GM18508 (cell line): ENCODE data around the gene TAOK1.

Experiments
- ATAC-seq: cut with Tn5 transposase; IDR thresholded peaks from one replicate; pipeline ENCODE4 v1.9.1; 2021; ENCODE audit warnings: moderate number of reproducible peaks; ENCODE audit not compliant: insufficient read depth, unreplicated experiment

Gene TAOK1

DNA sequence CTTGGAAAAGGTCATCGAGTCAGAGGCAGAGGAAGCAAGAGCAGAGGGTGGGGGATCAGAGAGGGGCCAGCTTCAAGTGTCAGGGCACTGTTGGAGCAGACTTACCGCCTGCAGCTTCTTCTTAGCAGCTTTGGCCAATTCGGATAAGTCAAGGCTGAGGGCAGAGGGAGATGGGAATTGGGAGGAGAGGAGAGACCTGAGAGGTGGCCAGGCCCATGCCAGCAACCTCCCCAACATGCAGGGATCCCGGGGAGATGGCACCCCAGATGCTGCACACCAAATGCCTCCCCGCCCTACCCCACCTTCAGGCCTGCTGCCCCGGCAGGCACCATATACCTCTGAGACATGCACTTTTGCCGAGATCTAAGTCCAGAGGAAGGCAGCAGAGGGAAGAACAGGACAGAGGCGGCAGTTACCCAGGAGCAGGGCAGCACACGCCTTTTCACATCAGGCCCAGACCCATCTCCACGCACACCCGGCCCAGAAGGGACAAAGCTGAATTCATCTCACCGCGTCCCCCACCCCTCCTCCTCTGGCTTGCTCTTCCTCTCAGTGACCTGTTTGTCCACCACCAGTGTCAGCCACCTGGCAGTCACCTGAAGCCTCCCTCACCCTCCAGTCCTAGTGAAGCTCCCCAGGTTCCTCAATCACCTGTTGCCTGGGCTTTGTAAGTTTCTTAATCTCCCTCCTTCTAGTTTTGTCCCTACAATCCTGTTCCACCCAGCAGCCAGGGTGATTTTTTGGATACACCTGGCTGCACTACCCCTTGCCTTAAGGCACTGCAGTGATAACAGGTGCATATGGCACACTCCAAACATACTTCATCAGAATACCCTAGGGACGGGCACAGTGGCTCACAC lies 188.7 kb downstream of the TAOK1 start:
- no peak for ATAC-seq

GRCh38 chr17:29579866-29580771 lies 190.0 kb downstream of the TAOK1 start:
- ATAC-seq: no peak

GRCh38 chr17:29581583-29582253 lies 191.6 kb downstream of the TAOK1 start:
- no peak for ATAC-seq

DNA sequence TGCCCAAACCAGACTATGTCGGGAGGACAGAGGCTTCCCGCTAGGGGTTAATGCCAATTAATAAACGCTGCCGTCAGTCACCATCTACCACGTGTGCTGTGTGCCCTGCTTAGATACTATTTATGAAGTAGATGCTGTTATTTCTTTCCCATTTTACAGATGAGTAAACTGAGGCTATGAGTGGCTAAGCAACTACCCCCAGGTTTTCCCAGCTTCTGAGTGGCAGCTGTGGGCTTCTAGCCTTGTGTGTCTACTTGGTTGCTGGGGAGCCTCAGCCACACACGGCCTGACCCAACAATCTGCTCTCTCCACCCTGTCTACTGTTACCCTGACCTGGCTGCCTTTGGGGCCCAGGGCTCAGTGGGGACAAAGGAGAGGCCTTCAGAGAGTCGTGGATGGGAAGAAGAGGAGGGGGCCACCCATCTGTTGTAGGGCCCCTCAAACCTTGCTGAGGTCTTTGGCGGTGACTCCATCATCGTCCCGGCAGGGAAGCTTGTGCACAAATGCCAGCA lies 192.1 kb downstream of the TAOK1 start:
- ATAC-seq: no peak

DNA sequence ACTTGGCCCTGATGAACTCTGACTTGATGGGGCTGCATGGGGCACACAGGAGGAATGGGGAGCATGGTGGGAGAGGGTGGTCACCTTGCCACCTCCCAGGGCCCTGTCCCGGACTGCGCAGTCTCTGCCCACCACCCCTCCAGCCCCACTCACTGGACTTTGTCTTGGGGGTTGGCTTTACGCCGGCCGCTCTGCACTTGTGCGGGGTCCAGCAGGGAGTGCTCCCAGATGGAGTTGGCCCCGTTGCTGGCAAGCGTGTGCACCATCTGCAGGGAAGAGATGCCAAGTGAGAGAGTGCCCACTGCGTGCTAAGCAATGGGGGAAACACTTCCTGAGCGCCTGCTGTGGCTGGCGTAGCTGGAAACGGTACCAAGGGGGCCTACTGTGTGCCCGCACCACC lies 192.6 kb downstream of the TAOK1 start:
- ATAC-seq: no peak

- no peak for ATAC-seq
These were observed 193.4 kb downstream of the TAOK1 start for GRCh38 chr17:29583324-29584248.

GRCh38 chr17:29584452-29585079 lies 194.4 kb downstream of the TAOK1 start:
- no peak for ATAC-seq

DNA sequence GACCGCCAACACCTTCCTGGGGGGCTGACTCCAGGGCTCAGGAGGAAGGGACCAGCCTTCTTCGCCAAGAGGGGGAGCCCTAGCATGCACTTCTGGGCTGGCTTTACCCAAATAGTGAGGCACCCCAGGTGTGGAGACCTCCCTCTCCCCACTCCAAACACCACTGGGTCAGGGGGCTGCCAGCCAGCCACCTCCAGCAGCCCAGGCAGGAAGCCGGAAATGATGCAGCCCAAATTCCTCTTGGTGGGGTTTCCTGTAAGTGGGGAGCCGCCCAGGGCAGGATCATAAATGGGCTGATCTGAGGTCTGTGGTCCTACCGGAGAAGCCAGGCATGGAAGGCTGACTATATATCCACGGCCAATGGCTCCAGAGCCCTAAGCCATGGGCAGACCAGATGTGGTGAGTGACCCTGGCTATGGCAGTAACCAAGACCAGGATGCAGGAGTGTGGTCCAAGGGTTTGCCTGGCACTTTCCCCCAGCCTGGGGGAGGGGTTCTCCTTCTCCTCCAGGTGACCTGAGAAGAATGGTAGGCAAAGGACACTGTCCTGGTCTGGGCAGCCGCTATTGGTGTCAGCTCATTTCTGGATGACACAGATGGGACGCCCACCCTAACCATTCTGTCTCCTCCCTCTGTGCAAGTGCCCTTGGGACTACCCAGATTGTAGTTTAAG lies 195.1 kb downstream of the TAOK1 start:
- no peak for ATAC-seq

DNA sequence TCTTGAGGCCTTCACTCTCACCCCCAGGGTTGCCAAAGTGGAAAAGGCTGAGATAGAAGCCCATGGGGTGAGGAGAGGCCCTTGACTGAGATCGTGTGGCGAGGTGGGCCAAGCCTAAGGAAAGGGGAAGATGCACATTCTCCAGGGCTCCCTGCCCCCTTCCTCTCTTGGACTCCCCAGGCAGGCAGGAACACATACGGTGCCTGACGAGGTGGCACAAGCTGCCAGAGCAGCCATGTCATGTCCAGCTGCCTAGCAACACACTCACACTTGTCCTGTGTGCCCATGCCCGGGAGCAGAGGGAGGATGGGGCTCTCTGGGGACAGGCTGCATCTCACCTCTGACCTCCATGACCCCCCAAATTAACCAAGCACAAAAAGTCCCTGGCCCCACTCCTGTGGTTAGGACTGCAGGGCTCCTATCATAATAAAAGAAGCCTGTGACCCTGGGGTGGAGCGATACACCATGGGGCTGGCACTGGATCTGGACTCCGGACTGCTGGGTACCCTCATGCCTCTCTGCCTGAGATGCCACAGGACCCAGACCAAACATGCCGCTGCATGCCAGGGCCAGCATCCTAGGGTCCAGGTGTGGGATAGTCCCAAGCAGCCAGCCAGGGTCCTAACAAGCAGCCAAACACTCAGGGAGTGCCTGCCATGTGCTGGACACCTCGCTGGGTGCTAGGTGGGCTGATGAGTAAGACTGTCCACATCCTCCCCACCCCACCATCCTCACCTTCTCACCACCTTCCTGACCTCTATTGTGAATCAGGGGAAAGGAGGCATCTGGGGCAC lies 196.7 kb downstream of the TAOK1 start:
- no peak for ATAC-seq

- ATAC-seq: no peak
These were observed 197.4 kb downstream of the TAOK1 start for GRCh38 chr17:29587591-29587990.

DNA sequence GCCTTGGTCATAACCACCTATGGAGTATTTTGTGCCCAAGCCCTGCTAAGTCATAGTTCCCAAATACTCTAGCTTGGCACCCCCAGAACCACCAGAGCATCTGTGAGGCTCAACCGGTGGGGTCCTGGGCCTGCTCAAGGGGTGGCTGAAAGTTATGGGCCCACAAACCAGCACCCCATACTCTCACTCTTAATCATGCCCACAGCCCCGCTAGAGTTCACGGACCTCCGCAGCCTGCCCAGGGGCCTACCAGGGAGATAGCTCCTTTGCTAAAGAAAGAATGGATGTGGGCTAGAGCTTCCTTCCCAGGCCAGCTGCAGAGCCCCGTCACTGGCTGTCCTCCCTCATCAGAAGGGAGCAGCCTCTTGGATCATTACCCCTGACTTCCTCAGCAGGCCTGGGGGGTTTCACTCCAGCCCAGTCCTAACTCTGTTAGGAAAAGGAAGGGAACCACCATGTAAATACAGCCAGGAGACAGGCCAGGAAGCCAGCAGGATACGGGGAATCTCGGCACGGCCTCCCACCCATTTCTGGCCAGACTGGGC lies 197.9 kb downstream of the TAOK1 start:
- ATAC-seq: no peak

DNA sequence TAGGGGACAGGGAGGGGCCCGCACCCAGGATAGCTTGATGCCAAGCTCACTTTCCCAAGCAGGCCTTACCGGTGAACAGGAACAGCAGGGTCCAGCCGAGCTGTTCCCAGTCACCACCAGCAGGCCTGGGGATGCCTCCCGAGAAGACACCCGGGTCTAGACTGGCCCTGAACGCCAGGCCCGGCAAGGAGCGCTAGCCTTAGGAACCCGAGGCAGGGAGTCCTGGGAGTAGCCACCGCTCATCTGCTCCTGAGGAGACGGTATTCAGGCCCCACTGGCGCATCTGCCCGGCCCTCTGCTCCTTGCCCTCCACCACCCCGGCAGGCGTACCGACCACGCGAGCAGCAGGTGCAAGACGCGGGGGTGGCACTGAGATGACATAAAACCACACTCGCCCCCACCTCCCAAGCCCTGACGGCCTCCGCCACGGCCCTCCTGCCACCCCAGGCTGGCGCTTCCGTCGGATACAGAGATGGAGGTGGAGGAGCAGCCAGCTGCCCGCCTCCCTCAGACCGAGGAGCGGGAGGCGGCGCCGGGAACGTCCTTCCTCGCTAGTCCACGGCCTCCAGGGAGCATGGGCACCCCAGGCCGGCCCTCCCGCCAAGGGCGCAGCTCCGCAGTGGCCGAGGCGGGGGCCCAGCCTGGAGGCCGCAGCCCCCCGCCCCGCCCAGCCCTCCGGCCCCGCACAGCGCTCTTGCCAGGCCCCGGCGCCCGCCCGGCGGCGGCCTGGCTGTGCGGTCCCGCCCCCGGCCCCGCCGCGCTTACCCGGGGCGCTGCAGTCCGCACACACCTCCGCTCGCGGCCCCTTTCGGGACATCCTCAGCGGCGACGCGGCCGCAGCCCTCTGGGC lies 198.6 kb downstream of the TAOK1 start:
- no peak for ATAC-seq

DNA sequence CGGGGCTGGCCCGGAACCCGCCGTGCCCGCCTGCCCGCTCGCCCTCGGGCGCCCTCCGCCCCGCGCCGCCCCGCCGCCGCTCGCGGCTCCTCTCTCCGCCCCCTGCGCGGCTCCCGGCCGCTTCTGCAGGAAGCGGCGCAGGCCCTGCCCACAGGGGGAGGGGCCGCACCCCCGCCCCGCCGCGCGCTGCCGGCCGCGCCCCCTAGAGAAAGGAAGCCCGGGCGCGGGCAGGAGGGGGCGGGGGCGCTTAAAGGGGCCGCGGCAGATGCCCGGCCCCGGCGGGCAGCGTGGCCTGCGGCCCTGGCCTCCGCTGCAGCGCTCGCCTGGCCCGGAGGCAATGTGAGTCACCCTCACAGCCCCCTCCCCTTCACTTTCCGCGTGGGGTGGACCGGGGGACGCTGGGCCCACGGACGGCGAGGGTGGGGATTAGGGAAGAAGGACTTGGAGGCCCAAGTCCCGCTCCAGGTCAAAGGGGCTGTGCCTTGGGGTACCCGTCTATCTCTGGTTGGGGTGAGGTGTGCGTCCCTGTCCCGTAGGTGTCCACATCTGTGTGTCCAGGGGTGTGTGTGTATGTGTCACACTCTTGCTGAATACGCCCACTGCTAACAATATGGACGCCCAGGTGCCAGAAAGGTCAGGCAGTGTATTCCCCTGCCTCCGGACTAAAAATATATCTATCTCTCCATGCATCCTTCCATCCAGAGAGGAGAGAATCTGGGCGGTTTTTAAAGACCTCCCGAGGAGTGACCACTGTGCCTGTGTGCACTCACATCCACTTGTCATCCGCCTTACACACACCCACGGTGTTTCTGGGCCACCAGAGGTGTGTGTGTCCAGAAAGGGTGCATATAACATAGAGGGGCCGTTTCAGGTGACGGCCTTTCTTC lies 199.6 kb downstream of the TAOK1 start, which contains the start of gene GIT1:
Gene GIT1 (minus strand): TSS at position 125 of the 887 bp plus-strand sequence. CDS start 270 bp downstream, outside the sequence.
- ATAC-seq: no peak

GRCh38 chr17:29590411-29591145 lies 200.4 kb downstream of the TAOK1 start:
- ATAC-seq: no peak
